HEK293 (cell line): ENCODE data around the gene MAP1LC3B2.

Source experiments
- CTCF ChIA-PET: fragments of 350-600 bp; formaldehyde crosslinking; extraction: SDS; loops from one replicate; lab custom pipeline; 2021; ENCODE audit warnings: antibody characterized with exemption; lab: Yijun Ruan, JAX
- POLR2A ChIA-PET: fragments of 300-600 bp; formaldehyde crosslinking; extraction: SDS; loops from one replicate; lab custom pipeline; 2020; ENCODE audit warnings: antibody characterized with exemption, inconsistent platforms; lab: Yijun Ruan, JAX
- H3K27ac ChIP-seq: fragments of 200-500 bp; sonication (Bioruptor generic); 2 replicates; pipeline ENCODE4 v1.5.1; 2014; ENCODE audit warnings: low read depth, low read length, control low read depth, inconsistent platforms; ENCODE audit errors: extremely low read depth
- H3K36me3 ChIP-seq, 2 experiments: fragments of 200-500 bp in 1 of 2; sonication (Bioruptor generic) in 1 of 2; 1 replicate in 1 of 2; 2 replicates in 1 of 2; pipeline ENCODE4 v1.5.1; 2014 to 2017; ENCODE audit warnings: inconsistent platforms in 2 of 2, low read length in 2 of 2; ENCODE audit not compliant: control insufficient read depth in 2 of 2, insufficient read depth in 1 of 2
- H3K4me1 ChIP-seq: fragments of 200-500 bp; sonication (Bioruptor generic); 2 replicates; pipeline ENCODE4 v1.5.1; 2014; ENCODE audit warnings: mild to moderate bottlenecking, low read length, inconsistent platforms; ENCODE audit not compliant: control insufficient read depth, insufficient read depth
- H3K4me3 ChIP-seq: 2 replicates; pipeline ENCODE4 v1.5.1; 2011; ENCODE audit warnings: low read depth, mild to moderate bottlenecking, control low read depth, low read length, moderate library complexity
- H3K9me3 ChIP-seq: fragments of 200-500 bp; sonication (Bioruptor generic); 2 replicates; pipeline ENCODE4 v1.5.1; 2014; ENCODE audit warnings: low read depth, low read length, inconsistent platforms; ENCODE audit not compliant: control insufficient read depth, insufficient read depth
- KLF8 ChIP-seq: fragments of 450-650 bp; formaldehyde crosslinking; IDR thresholded peaks from 2 replicates; pipeline ENCODE4 v1.5.1; 2016; ENCODE audit warnings: missing biosample characterization, missing genetic modification characterization
- SCRT1 ChIP-seq: fragments of 450-650 bp; formaldehyde crosslinking; IDR thresholded peaks from 2 replicates; pipeline ENCODE4 v1.5.1; 2016; ENCODE audit warnings: missing biosample characterization, missing genetic modification characterization, borderline replicate concordance
- SCRT2 ChIP-seq: fragments of 450-650 bp; formaldehyde crosslinking; IDR thresholded peaks from 2 replicates; pipeline ENCODE4 v1.5.1; 2016; ENCODE audit warnings: missing biosample characterization, missing genetic modification characterization
- SETDB1 ChIP-seq: IDR thresholded peaks from one replicate; pipeline ENCODE4 v1.6.1; 2017; ENCODE audit warnings: mild to moderate bottlenecking, low read length, moderate library complexity, mixed read lengths; ENCODE audit not compliant: insufficient read length
- ZBTB7A ChIP-seq: fragments of 450-650 bp; formaldehyde crosslinking; IDR thresholded peaks from 2 replicates; pipeline ENCODE4 v1.5.1; 2016; ENCODE audit warnings: low read depth, missing biosample characterization, missing genetic modification characterization
- ZFHX2 ChIP-seq: fragments of 450-650 bp; formaldehyde crosslinking; conservative IDR thresholded peaks from 2 replicates; pipeline ENCODE4 v1.5.1; 2016; ENCODE audit warnings: missing biosample characterization, missing genetic modification characterization
- ZNF121 ChIP-seq: fragments of 450-650 bp; formaldehyde crosslinking; IDR thresholded peaks from 2 replicates; pipeline ENCODE4 v1.5.1; 2016; ENCODE audit warnings: missing biosample characterization, missing genetic modification characterization
- ZNF248 ChIP-seq: fragments of 450-650 bp; formaldehyde crosslinking; IDR thresholded peaks from 2 replicates; pipeline ENCODE4 v1.5.1; 2017; ENCODE audit warnings: missing biosample characterization, missing genetic modification characterization
- ZNF335 ChIP-seq: fragments of 450-650 bp; formaldehyde crosslinking; conservative IDR thresholded peaks from 2 replicates; pipeline ENCODE4 v1.5.1; 2016; ENCODE audit warnings: missing biosample characterization, missing genetic modification characterization
- ZNF654 ChIP-seq: fragments of 450-650 bp; formaldehyde crosslinking; IDR thresholded peaks from 2 replicates; pipeline ENCODE4 v1.5.1; 2016; ENCODE audit warnings: low read depth, missing biosample characterization, missing genetic modification characterization
- ZNF776 ChIP-seq: fragments of 450-650 bp; formaldehyde crosslinking; IDR thresholded peaks from 2 replicates; pipeline ENCODE4 v1.5.0; 2017; ENCODE audit warnings: missing biosample characterization, missing genetic modification characterization, borderline replicate concordance
- TF ChIP-seq, protein P1 (sequence below): fragments of 450-650 bp; formaldehyde crosslinking; IDR thresholded peaks from 2 replicates; pipeline ENCODE4 v1.5.1; 2016; ENCODE audit warnings: missing biosample characterization, missing genetic modification characterization
- TF ChIP-seq, protein P2 (sequence below): fragments of 450-650 bp; formaldehyde crosslinking; IDR thresholded peaks from 2 replicates; pipeline ENCODE4 v1.5.1; 2017; ENCODE audit warnings: missing biosample characterization, missing genetic modification characterization
- TF ChIP-seq, protein P3 (sequence below): fragments of 450-650 bp; formaldehyde crosslinking; IDR thresholded peaks from 2 replicates; pipeline ENCODE4 v1.5.1; 2016; ENCODE audit warnings: missing biosample characterization, missing genetic modification characterization
- TF ChIP-seq, protein P4 (sequence below): fragments of 450-650 bp; formaldehyde crosslinking; IDR thresholded peaks from 2 replicates; pipeline ENCODE4 v1.5.1; 2016; ENCODE audit warnings: missing biosample characterization, missing genetic modification characterization

MAP1LC3B2 gene

DNA sequence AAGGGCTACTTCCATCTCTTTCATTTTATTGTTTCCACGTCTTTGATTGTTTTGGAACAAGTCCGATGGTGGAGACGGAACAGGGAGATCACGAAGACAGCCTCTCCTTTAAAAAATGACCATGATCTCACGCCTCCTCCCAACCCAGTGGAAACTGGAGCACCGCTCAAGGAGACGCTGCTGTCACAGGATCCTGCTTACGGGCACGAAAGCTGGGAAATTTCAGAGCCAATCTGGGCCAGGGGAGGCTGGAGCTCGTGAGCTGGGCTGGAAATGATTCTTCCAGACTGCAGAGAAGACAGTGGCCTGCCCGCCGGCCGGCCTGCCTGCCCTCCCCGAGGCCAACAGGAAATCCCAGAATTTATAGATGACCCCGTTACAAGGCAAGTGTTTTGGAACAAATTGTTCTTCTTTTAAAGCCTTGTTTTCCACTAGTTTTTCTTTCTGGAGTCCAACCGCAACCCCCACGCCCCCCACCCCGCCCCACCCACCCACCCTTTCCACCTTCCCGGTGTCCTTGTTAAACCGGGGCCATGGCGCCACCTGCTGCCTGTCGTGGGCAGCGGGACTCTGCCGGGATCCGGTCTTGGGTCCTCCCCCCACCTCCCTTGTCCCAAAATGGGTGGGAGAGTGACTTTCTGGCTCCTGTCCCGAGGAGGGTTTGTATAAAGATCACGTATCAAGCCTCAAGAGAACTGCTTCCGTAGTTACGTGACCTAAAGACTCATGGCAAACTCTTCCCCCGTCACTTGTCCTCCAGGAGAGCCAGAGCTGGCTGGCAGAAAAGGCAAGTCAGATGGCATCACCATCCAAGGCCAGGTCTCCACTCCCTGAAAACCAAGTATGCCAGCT, 40.3 kb downstream of the MAP1LC3B2 start:
- Histone ChIP-seq H3K36me3 (no peaks in the 10 kb centered on the region), H3K4me3 (no peak overlapping the region)
- POLR2A ChIA-PET, result no interaction called here
- peak; percentile 21; the same call in 1 of the 2 replicates for TF ChIP-seq KLF8 (tag by site-specific recombination)
- peak; percentile 66 for TF ChIP-seq ZNF335
- no peak for TF ChIP-seq ZBTB7A (tag by site-specific recombination)
- no peak for TF ChIP-seq ZNF776 (tag by site-specific recombination)
- TF ChIP-seq SETDB1, result no peak
- TF ChIP-seq ZFHX2 (tag by site-specific recombination), result peak; percentile 27; the same call in 1 of the 2 replicates
- TF ChIP-seq, protein P1, sequence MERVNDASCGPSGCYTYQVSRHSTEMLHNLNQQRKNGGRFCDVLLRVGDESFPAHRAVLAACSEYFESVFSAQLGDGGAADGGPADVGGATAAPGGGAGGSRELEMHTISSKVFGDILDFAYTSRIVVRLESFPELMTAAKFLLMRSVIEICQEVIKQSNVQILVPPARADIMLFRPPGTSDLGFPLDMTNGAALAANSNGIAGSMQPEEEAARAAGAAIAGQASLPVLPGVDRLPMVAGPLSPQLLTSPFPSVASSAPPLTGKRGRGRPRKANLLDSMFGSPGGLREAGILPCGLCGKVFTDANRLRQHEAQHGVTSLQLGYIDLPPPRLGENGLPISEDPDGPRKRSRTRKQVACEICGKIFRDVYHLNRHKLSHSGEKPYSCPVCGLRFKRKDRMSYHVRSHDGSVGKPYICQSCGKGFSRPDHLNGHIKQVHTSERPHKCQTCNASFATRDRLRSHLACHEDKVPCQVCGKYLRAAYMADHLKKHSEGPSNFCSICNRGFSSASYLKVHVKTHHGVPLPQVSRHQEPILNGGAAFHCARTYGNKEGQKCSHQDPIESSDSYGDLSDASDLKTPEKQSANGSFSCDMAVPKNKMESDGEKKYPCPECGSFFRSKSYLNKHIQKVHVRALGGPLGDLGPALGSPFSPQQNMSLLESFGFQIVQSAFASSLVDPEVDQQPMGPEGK, result peak; percentile 38; the same call in 1 of the 2 replicates
- no peak for TF ChIP-seq ZNF248 (tag by site-specific recombination)
- peak; percentile 56 for TF ChIP-seq ZNF654
- TF ChIP-seq, protein P2, sequence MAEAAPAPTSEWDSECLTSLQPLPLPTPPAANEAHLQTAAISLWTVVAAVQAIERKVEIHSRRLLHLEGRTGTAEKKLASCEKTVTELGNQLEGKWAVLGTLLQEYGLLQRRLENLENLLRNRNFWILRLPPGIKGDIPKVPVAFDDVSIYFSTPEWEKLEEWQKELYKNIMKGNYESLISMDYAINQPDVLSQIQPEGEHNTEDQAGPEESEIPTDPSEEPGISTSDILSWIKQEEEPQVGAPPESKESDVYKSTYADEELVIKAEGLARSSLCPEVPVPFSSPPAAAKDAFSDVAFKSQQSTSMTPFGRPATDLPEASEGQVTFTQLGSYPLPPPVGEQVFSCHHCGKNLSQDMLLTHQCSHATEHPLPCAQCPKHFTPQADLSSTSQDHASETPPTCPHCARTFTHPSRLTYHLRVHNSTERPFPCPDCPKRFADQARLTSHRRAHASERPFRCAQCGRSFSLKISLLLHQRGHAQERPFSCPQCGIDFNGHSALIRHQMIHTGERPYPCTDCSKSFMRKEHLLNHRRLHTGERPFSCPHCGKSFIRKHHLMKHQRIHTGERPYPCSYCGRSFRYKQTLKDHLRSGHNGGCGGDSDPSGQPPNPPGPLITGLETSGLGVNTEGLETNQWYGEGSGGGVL (tag by site-specific recombination), result peak; percentile 54
- TF ChIP-seq, all 188 proteins: peak for 6
- H3K27ac ChIP-seq, result no peak overlapping the region
- H3K4me1 ChIP-seq, result no peaks in the 10 kb centered on the region
- CTCF ChIA-PET, result interaction anchor here (0.5 to 1.6 kb wide), 25 partner anchors 9 to 630 kb away, joined by 3 to 10 read pairs (median 3); no protein-coding TSS in a partner anchor
- no peaks in the 10 kb centered on the region for H3K9me3 ChIP-seq

DNA sequence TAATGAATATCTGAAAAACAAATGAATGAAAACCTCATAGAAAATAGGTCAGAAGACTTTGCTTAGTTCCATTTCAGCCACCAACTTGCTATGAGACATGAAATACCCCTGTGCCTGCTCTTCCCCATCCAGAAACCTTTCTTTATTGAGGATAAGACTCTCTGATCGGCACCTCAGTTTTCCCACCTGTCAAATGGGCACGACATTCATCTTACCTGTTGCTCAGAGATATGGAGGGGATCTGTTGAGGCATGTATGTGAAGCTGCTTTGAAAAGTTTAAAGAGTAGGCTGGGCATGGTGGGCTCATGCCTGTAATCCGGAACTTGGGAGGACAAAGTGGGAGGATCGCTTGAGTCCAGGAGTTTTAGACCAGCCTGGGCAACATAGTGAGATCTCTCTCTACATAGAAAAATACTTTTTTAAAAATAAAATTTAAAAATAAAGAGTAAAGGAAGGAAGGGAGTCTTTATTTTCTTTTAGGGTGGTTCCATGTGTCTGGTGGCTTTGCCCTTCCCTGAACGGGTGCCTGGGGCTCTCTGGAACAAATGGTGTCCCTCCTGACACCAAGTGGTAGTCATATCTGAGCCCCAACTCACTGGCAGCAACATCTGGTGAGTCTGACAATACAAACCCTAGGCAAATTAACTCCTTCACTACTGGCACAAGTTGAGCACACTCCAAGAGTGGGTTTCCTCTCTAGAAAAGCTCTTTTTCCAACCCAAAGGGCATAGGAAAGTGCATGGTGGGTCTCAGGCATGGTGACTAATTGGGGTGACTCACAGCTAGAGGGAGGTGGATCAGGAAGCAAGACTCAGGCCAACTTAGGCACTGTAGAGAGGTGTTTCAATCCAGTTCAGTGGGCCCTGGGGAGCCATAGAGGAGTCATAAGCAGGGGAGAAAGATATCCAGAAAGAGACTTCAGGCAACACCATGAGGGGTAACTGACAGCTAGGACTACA, 42.1 kb downstream of the MAP1LC3B2 start:
- H3K9me3 ChIP-seq, result no peaks in the 10 kb centered on the region
- no peak overlapping the region for H3K27ac ChIP-seq
- H3K4me1 ChIP-seq, result no peaks in the 10 kb centered on the region
- no peak overlapping the region for H3K4me3 ChIP-seq
- H3K36me3 ChIP-seq, result no peaks in the 10 kb centered on the region
- POLR2A ChIA-PET, result no interaction called here
- TF ChIP-seq SCRT2 (tag by site-specific recombination) (peak; percentile 84), SCRT1 (tag by site-specific recombination) (peak; percentile 34; the same call in 1 of the 2 replicates), ZNF121 (peak; percentile 35; the same call in 1 of the 2 replicates)
- TF ChIP-seq, protein P3, sequence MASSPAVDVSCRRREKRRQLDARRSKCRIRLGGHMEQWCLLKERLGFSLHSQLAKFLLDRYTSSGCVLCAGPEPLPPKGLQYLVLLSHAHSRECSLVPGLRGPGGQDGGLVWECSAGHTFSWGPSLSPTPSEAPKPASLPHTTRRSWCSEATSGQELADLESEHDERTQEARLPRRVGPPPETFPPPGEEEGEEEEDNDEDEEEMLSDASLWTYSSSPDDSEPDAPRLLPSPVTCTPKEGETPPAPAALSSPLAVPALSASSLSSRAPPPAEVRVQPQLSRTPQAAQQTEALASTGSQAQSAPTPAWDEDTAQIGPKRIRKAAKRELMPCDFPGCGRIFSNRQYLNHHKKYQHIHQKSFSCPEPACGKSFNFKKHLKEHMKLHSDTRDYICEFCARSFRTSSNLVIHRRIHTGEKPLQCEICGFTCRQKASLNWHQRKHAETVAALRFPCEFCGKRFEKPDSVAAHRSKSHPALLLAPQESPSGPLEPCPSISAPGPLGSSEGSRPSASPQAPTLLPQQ, result no peak
- TF ChIP-seq, protein P4, sequence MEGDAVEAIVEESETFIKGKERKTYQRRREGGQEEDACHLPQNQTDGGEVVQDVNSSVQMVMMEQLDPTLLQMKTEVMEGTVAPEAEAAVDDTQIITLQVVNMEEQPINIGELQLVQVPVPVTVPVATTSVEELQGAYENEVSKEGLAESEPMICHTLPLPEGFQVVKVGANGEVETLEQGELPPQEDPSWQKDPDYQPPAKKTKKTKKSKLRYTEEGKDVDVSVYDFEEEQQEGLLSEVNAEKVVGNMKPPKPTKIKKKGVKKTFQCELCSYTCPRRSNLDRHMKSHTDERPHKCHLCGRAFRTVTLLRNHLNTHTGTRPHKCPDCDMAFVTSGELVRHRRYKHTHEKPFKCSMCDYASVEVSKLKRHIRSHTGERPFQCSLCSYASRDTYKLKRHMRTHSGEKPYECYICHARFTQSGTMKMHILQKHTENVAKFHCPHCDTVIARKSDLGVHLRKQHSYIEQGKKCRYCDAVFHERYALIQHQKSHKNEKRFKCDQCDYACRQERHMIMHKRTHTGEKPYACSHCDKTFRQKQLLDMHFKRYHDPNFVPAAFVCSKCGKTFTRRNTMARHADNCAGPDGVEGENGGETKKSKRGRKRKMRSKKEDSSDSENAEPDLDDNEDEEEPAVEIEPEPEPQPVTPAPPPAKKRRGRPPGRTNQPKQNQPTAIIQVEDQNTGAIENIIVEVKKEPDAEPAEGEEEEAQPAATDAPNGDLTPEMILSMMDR (tag by site-specific recombination), result no peak
- CTCF ChIA-PET, result interaction anchor here (0.5 to 1.7 kb wide), 13 partner anchors 9 to 618 kb away, joined by 3 to 10 read pairs (median 4); no protein-coding TSS in a partner anchor
